Mucosa of stomach (tissue), 1 donor: ENCODE measurements around the gene MXD4.

Experiments
- H3K27me3 ChIP-seq: one replicate; pipeline ENCODE4 v1.7.0; 2013; ENCODE audit warnings: mild to moderate bottlenecking, low read length; ENCODE audit not compliant: control insufficient read depth, insufficient read depth
- H3K36me3 ChIP-seq: one replicate; pipeline ENCODE4 v1.7.0; 2013; ENCODE audit warnings: low read length; ENCODE audit not compliant: control insufficient read depth, insufficient read depth
- H3K4me1 ChIP-seq: one replicate; pipeline ENCODE4 v1.7.0; 2013; ENCODE audit warnings: mild to moderate bottlenecking, low read length; ENCODE audit not compliant: control insufficient read depth, insufficient read depth
- H3K4me3 ChIP-seq: one replicate; pipeline ENCODE4 v1.7.0; 2013; ENCODE audit warnings: low read length
- H3K9ac ChIP-seq: one replicate; pipeline ENCODE4 v1.7.0; 2013; ENCODE audit warnings: mild to moderate bottlenecking, low read length, moderate library complexity
- H3K9me3 ChIP-seq: one replicate; pipeline ENCODE4 v1.7.0; 2013; ENCODE audit warnings: mild to moderate bottlenecking, low read length, moderate library complexity; ENCODE audit not compliant: control insufficient read depth
- donor health status: Pancreatic carcinoma.

Gene MXD4

GRCh38 chr4:2248821-2249261, 13.1 kb downstream of the MXD4 start:
- Histone ChIP-seq H3K4me3 (no peak overlapping the region), H3K27me3 (no peaks in the 10 kb centered on the region), H3K36me3 (peaks cover 4% of the 10 kb centered on the region), H3K9me3 (no peaks in the 10 kb centered on the region), H3K4me1 (peaks cover 3% of the 10 kb centered on the region), H3K9ac (no peak overlapping the region)

DNA sequence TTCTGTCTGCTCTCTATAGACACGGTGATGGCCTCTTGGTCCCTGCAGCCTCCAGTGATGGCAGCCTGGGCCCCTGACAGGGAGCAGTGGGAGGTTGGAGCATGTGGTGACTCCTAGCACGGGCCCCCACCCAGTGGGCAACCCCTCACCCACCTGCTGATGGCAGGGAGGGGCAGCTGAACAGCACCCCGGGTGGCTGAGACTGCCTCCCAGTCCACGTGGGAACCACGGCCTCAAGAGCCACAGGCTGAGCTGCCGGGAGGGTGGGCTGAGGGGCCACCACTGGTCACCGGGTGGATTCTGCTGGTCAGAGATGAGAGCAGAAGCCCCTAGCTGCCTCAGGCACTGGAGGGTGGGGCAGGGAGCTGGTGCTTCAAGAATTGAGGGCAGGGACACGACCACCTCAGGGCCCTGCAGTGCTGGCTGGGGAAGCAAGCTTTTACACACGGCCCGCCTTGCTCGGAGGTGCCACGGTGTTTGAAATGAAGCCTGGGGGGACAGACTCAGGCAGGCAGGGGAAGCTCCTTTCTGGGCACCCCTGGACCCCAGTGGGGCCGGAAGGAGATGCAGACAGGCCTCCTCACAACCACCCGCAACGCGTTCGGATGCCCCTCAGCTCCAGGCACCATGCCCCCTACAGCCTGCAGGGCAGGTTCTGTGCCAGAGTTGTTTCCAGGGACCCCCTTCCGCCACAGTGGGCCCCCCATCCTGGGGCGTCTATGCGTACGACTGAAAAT, 13.7 kb downstream of the MXD4 start:
- Histone ChIP-seq H3K27me3 (no peaks in the 10 kb centered on the region), H3K9ac (no peak overlapping the region), H3K4me3 (no peak overlapping the region), H3K9me3 (no peaks in the 10 kb centered on the region), H3K36me3 (peaks cover 4% of the 10 kb centered on the region), H3K4me1 (peaks cover 7% of the 10 kb centered on the region)

DNA sequence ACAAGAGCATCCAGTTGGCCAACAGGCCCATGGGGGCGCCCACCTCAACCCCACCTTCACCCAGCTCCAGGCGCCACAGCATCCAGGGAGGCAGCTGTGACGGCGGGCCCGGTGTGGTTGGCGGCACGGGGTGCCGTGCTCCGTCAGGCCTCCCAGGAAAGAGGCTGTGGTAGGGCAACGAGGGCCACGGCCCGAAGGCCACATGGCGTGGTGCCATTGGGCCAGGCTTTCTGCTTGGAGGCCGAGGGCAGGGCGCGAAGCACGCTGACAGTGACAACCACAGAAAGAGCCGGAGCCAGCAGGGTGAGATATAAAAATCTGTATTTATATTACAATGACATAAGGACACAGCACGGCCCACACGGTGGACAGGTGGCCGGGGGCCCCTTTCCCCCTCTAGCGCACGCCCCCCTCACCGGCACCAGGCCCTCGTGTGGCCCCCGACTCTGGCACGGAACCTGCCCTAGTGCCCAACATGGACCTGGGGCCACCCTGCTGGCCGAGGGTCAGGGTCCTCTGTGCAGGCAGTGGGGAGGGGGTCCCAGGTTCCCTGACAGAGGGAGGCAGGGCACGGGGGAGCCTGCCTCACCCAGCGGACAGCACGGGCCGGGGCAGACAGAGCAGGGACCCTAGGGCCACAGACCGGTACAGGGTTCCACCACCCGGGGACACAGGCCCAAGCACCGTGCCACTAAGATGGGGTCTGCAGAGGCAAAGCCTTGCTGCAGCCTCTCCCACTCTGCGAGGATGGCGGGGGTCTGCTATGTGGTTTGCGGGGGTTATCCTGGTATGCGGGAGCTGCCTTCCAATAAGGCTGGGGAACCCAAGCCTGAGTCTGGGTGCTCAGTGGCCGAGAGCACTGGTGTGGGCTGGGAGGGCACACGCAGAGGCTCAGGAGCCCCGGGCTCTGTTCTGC, 14.5 kb downstream of the MXD4 start:
- Histone ChIP-seq H3K27me3 (no peaks in the 10 kb centered on the region), H3K9ac (no peak overlapping the region), H3K4me1 (peaks cover 7% of the 10 kb centered on the region), H3K4me3 (no peak overlapping the region), H3K9me3 (no peaks in the 10 kb centered on the region), H3K36me3 (peaks cover 4% of the 10 kb centered on the region)

- H3K9ac ChIP-seq: no peak overlapping the region
- no peaks in the 10 kb centered on the region for H3K9me3 ChIP-seq
- H3K4me1 ChIP-seq: peaks cover 7% of the 10 kb centered on the region
- peaks cover 4% of the 10 kb centered on the region for H3K36me3 ChIP-seq
- no peak overlapping the region for H3K4me3 ChIP-seq
- H3K27me3 ChIP-seq: no peaks in the 10 kb centered on the region
These were observed 15.4 kb downstream of the MXD4 start for GRCh38 chr4:2246384-2247127.

DNA sequence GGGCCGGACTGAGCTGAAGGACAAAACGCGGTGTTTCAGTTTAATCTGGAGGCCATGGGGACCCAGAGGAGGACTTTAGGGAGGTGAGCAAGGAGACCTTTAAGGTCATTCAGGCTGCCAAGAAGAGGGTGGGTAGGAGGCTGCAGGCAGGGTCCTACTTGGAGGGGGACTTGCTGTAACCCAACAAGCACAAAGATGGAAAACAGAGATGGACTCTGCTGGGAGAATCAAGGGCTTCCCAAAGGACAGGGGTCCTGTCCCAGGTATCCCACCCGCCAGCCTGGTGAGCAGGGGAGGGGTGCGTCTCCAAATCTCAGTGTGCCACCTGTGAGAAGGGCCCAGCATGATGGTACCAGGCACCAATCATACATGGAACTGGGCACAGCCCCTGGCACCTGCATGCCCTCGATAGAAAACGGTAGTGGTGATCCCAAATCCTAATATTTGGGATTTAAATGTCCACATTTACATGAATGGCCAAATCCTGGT, 16.1 kb downstream of the MXD4 start:
- H3K4me3 ChIP-seq: no peak overlapping the region
- H3K9me3 ChIP-seq: no peaks in the 10 kb centered on the region
- peaks cover 4% of the 10 kb centered on the region for H3K36me3 ChIP-seq
- H3K9ac ChIP-seq: no peak overlapping the region
- no peaks in the 10 kb centered on the region for H3K27me3 ChIP-seq
- H3K4me1 ChIP-seq: peaks cover 7% of the 10 kb centered on the region

DNA sequence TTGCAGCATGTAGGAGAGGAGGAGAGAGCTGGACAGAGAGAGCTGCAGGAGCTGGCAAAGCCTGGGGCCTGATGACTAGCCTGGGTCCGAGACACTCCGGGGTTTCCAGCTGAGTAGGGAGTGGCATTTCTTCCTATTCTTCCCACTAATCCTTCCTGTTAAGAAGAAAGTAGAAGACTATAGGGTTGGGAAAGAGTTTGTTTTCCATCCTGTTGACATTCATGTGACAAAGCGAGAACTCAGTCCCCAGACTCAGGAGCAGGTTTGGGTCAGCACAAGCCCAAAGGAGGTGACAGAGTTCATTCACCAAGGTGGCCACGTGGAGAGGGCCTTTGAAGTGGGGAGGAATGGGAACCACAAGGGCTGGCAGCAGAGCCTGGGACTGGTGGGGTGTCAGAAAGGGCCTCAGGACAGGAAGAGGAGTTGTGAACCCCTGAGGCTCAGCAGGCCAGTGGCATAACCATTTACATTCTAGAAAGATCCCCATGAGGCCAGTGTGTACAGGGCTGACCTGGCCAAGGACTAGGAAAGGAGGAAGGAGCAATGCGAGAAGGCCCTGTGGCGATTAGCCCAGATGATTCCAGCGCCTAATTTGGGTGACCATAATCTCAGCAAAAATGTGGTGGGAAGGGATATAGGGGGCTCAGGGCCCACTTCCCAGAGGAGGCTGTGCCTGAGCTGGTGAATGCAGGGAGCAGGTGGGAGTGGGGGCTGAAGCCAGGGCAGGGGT, 16.7 kb downstream of the MXD4 start:
- Histone ChIP-seq H3K9ac (no peak overlapping the region), H3K9me3 (no peaks in the 10 kb centered on the region), H3K4me3 (no peak overlapping the region), H3K4me1 (peaks cover 7% of the 10 kb centered on the region), H3K27me3 (no peaks in the 10 kb centered on the region), H3K36me3 (peaks cover 3% of the 10 kb centered on the region)

DNA sequence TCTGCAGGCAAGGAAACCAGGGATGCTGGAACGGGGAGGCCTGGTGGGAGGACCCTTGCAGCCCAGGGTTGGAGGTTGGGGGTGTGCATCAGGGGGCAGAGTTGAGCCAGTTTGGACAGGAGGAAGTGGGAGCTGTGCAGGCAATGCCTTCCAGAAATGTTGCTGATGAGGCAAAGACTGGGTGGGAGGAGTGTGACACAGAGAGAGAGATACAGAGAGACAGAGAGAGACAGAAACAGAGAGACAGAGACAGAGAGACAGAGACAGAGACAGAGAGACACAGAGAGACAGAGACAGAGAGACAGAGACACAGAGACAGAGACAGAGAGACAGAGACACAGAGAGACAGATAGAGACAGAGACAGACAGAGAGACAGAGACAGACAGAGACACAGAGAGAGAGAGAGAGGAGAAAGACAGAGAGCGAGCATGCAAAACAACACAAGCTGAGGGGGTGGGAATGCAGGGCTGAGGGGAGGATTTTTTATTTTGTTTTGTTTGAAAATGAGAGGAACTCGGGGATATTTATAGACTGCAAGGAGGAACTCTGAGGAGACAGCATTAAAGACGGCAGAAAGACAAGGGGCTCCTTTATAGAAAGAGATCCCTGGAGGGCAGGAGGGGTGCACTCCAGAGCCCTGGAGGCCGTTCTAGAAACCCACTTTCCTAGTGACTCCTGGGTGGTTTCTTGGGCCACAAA, 18.1 kb downstream of the MXD4 start:
- no peaks in the 10 kb centered on the region for H3K9me3 ChIP-seq
- no peak overlapping the region for H3K4me3 ChIP-seq
- H3K4me1 ChIP-seq: peaks cover 7% of the 10 kb centered on the region
- H3K36me3 ChIP-seq: no peaks in the 10 kb centered on the region
- no peaks in the 10 kb centered on the region for H3K27me3 ChIP-seq
- H3K9ac ChIP-seq: no peak overlapping the region

DNA sequence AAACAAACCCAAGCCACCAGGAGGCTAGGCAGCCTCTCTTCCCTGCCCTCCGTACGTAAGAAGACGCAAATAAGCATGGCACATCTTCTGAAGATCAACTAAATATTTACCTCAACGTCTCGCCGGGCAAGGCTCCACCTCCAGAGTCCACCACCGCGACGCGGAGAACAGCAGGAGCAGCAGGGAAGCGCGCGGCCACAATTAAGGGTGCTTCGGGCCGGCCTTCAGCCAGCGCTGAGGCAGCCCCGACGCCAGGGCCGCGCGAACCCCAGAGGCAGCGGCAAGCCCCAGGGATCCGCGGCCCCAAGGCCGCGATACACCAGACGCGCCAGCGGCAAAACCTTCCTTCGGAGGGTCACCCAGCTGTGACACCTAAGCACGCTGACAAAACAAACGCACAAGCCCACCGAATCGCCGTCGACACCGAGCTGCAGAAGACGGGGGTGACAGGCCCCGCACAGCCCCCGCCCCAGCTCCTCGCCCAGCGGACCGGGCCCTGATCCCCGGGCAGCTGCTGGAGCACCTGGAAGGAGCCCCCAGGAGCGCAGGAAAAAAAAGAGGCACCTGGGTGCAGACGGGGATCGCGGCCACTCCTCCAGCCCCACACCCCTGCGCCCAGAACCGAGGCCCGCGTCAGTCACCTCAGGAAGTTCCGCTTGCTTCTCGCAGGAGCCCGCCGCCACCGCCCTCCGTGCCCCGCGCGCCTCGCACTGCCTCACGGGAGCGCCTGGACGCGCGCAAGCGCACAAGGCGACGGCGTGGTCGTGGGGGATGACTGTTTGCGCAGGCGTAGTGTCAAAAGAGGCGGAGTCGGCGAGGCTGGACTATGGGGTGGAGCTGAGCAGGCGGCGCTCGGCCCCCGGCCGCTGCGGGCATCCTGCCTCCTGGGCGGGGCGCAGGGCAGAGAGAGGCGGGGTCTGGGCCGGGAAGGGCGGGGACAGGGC, 20.2 kb downstream of the MXD4 start, which contains the start of the genes HAUS3 and POLN:
HAUS3 (minus strand) TSS at position 712 of the 944 bp plus-strand sequence. CDS start 1,175 bp downstream, outside the sequence.
POLN (minus strand) TSS at position 712 of the 944 bp plus-strand sequence. CDS start 12,890 bp downstream, outside the sequence.
- no peaks in the 10 kb centered on the region for H3K36me3 ChIP-seq
- peaks cover 7% of the 10 kb centered on the region for H3K4me1 ChIP-seq
- H3K4me3 ChIP-seq: peak within 1 kb of the TSS; percentile 74
- no peaks in the 10 kb centered on the region for H3K9me3 ChIP-seq
- H3K27me3 ChIP-seq: no peaks in the 10 kb centered on the region
- H3K9ac ChIP-seq: peak within 1 kb of the TSS; percentile 77

DNA sequence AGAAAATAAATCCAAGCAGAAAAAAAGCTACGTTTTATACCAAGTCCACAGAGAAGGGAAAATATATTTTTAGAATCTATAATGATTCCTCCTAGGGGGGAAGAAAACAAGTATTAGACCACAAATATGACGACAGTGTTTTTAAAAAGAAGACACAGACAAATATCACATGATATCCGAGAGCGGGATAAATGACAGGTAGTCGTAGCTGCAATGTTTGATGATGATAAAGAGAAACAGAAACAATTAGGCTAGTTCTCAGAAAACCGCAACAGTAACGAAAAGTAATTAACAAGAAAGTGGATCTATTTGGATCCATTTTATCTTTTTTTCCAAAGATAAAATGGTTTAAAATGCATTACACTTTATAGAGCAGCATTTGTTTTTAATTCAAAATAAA, 20.9 kb downstream of the MXD4 start:
- peak overlapping the region; percentile 77 for H3K9ac ChIP-seq
- peaks cover 7% of the 10 kb centered on the region for H3K4me1 ChIP-seq
- no peaks in the 10 kb centered on the region for H3K27me3 ChIP-seq
- peak overlapping the region; percentile 74 for H3K4me3 ChIP-seq
- H3K9me3 ChIP-seq: no peaks in the 10 kb centered on the region
- H3K36me3 ChIP-seq: no peaks in the 10 kb centered on the region
